Astrocyte of the spinal cord (primary cell): ENCODE data around the gene INSRR.

Source experiments
- DNase-seq: peaks from one replicate; pipeline ENCODE4 v3.0.0; 2011; ENCODE audit warnings: low read depth, low spot score
- H3K4me3 ChIP-seq: 2 replicates; pipeline ENCODE4 v1.5.1; 2011; ENCODE audit warnings: low read depth, mild to moderate bottlenecking, low read length, moderate library complexity
- CTCF ChIP-seq: IDR thresholded peaks from 2 replicates; pipeline ENCODE4 v1.5.1; 2012; ENCODE audit warnings: low read depth, mild to moderate bottlenecking, low read length, inconsistent platforms
- in situ Hi-C: cut with HindIII; loops from 2 replicates; pipeline ENCODE4 v1.10.0; 2017; ENCODE audit warnings: low sequenced_read_pairs

The INSRR gene

DNA sequence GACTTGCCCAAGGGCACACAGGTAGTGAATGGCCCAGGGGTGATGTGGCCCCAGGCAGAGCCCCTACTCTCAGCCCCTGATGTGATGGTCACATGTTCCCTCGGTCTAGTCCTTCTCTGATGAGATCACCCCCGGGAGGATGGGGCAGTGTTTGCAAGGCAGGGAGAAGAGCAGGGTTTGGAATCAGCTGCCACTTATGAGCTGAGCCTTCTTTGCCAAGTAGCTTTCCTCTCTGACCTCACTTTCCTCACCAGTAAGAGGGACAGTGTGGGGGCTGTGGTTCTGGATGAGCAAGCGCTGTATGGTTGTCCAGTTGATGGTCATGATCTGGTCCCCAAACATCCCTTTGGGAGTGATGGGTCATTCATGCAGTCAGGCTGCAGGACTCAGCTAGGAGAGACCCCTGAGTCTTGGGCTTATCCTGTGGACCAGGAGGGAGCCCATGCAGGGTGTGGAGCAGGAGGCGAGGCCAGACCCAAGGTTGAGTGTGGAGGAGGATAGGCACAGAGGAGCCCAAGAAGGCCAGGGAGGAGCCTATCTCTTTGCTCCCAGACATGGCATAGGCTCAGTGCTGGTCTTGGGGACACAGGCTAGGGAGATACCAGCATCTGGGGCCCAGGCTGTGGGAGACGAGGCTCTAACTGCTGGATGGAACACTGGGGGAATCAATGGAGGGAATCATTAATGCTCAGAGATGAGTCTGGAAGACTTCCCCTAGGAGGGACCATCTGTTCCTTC lies 18.7 kb upstream of the INSRR start:
- in situ Hi-C loops = no loop called here
- no peak overlapping the region for H3K4me3 ChIP-seq

DNA sequence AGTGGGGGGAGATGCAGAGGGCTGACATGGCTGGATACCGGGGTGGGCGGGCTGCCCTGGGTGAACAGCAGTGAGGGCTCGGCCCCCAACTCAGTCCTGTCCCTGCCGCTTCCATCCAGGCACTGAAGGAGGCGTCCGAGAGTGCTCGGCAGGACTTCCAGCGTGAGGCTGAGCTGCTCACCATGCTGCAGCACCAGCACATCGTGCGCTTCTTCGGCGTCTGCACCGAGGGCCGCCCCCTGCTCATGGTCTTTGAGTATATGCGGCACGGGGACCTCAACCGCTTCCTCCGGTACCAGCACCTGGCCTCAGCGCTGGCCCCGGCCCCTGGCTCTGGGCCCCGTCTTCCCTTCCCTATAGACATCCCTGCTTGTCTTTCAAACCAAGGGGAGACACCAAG lies 17.4 kb upstream of the INSRR start:
- peak; percentile 40 for TF ChIP-seq CTCF
- no peak overlapping the region for H3K4me3 ChIP-seq
- in situ Hi-C loops = no loop called here
- DNase-seq = no peak

More for the DNA sequence above, 18.7 kb upstream of the INSRR start:
- no peak for TF ChIP-seq CTCF
- no peak for DNase-seq

- TF ChIP-seq CTCF = no peak
- DNase-seq = no peak
- H3K4me3 ChIP-seq = no peak overlapping the region
- in situ Hi-C loops = no loop called here
Observed at GRCh38 chr1:156875341-156875615, 16.4 kb upstream of the INSRR start.

GRCh38 chr1:156874572-156875340 lies 15.8 kb upstream of the INSRR start:
- TF ChIP-seq CTCF = no peak
- DNase-seq = no peak
- H3K4me3 ChIP-seq = no peak overlapping the region
- in situ Hi-C loops = no loop called here

DNA sequence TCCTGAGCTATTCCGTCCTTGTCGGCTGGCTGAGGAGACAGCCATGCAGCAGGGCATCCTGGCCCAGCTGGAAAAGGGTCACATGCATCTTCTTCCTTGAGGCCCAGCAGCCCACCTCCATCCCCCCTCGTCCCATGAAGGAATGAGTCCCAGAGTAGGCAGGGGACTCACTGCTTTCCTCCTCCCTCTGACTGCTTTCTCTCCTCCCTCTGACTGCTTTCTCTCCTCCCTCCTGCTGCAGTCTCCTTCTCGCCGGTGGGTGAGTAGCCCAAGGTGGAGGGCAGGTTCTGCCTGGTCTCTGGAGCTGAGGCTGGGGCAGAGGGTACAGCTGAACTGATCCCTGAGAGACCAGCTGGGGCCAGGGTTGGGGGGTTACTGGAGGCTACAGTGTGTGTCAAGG lies 15.2 kb upstream of the INSRR start:
- no peak for DNase-seq
- no peak overlapping the region for H3K4me3 ChIP-seq
- no peak for TF ChIP-seq CTCF
- in situ Hi-C loops = no loop called here

DNA sequence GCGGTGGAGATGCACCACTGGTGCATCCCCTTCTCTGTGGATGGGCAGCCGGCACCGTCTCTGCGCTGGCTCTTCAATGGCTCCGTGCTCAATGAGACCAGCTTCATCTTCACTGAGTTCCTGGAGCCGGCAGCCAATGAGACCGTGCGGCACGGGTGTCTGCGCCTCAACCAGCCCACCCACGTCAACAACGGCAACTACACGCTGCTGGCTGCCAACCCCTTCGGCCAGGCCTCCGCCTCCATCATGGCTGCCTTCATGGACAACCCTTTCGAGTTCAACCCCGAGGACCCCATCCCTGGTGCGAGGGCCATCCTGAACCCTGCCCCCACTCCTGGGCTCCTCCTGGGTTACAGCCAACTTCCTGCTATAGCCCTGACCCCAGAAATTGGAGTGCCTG lies 14.7 kb upstream of the INSRR start:
- H3K4me3 ChIP-seq = no peak overlapping the region
- DNase-seq = no peak
- no peak for TF ChIP-seq CTCF
- in situ Hi-C loops = no loop called here
